Mucosa of rectum (tissue), 2 donors: ENCODE measurements around the gene TAF1A.

Experiments
- H3K27ac ChIP-seq, 2 donors: one replicate each; pipeline ENCODE4 v1.7.0; 2013; ENCODE audit warnings: inconsistent platforms in 2 of 2, low read depth in 2 of 2, low read length in 2 of 2
- H3K27me3 ChIP-seq, 2 donors: one replicate each; pipeline ENCODE4 v1.7.0; 2013; ENCODE audit warnings: low read length in 2 of 2; ENCODE audit not compliant: control insufficient read depth in 2 of 2, insufficient read depth in 2 of 2
- H3K36me3 ChIP-seq, 2 donors: one replicate each; pipeline ENCODE4 v1.7.0; 2013; ENCODE audit warnings: low read length in 2 of 2; ENCODE audit not compliant: control insufficient read depth in 2 of 2, insufficient read depth in 2 of 2
- H3K4me1 ChIP-seq, 2 donors: one replicate each; pipeline ENCODE4 v1.7.0; 2013; ENCODE audit warnings: low read length in 2 of 2, mild to moderate bottlenecking in 1 of 2; ENCODE audit not compliant: control insufficient read depth in 2 of 2, insufficient read depth in 2 of 2
- H3K4me3 ChIP-seq, 2 donors: one replicate each; pipeline ENCODE4 v1.7.0; 2013; ENCODE audit warnings: low read length in 2 of 2
- H3K9ac ChIP-seq, 2 donors: one replicate each; pipeline ENCODE4 v1.7.0; 2013; ENCODE audit warnings: low read length in 2 of 2, low read depth in 1 of 2, mild to moderate bottlenecking in 1 of 2
- H3K9me3 ChIP-seq, 2 donors: one replicate each; pipeline ENCODE4 v1.7.0; 2013; ENCODE audit warnings: low read length in 2 of 2; ENCODE audit not compliant: control insufficient read depth in 2 of 2
- donor health status: healthy.
- donor health status: Normal muscosa, but diverticular disease.

The TAF1A gene

GRCh38 chr1:222522105-222522915 is 67.4 kb downstream of the TAF1A start:
- Histone ChIP-seq H3K9me3 (no peaks in the 10 kb centered on the region), H3K9ac (no peak overlapping the region), H3K36me3 (no peaks in the 10 kb centered on the region), H3K4me1 (no peaks in the 10 kb centered on the region), H3K4me3 (no peak overlapping the region), H3K27ac (no peak overlapping the region), H3K27me3 (no peaks in the 10 kb centered on the region)

- no peaks in the 10 kb centered on the region for H3K36me3 ChIP-seq
- H3K4me3 ChIP-seq: no peak overlapping the region
- no peak overlapping the region for H3K27ac ChIP-seq
- H3K9ac ChIP-seq: no peak overlapping the region
- H3K27me3 ChIP-seq: no peaks in the 10 kb centered on the region
- no peaks in the 10 kb centered on the region for H3K9me3 ChIP-seq
- H3K4me1 ChIP-seq: no peaks in the 10 kb centered on the region
Observed at GRCh38 chr1:222521299-222522104, 68.2 kb downstream of the TAF1A start.
